HG03520 (cell line): ENCODE measurements around the gene ACVRL1.

ENCODE experiments used
- ATAC-seq: cut with Tn5 transposase; IDR thresholded peaks from one replicate; pipeline ENCODE4 v1.9.1; 2021; ENCODE audit warnings: mild to moderate bottlenecking, moderate library complexity; ENCODE audit not compliant: unreplicated experiment

ACVRL1 gene

DNA sequence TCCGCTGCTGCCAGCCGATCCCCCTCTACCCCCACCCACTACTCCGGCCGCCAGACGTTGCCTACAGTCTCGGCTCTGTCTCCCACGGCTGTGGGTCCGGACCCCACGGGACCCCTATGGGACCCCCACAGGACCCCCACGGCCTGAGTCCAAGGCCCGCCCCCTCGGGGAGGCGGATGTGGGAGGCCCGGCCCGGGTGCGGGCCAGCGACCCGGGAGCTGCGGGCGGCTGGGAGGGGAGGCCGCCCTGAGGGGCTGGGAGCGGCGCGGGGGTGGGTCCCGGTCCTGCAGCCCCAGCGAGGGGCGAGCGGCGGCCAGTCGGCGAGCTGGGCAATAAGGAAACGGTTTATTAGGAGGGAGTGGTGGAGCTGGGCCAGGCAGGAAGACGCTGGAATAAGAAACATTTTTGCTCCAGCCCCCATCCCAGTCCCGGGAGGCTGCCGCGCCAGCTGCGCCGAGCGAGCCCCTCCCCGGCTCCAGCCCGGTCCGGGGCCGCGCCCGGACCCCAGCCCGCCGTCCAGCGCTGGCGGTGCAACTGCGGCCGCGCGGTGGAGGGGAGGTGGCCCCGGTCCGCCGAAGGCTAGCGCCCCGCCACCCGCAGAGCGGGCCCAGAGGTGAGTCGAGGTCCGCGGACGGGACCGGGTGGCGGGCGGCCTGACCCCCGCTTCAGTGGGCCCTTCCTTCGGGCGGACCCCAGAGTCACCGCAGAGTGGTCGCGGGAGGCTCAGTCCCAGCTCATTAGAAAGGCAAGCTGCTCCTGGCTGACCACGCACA is at the start of gene ACVRL1:
Gene ACVRL1, plus strand, starts transcription at position 422 of the 773 bp plus-strand sequence. CDS start 4,971 bp downstream, outside the sequence.
- no peak for ATAC-seq

DNA sequence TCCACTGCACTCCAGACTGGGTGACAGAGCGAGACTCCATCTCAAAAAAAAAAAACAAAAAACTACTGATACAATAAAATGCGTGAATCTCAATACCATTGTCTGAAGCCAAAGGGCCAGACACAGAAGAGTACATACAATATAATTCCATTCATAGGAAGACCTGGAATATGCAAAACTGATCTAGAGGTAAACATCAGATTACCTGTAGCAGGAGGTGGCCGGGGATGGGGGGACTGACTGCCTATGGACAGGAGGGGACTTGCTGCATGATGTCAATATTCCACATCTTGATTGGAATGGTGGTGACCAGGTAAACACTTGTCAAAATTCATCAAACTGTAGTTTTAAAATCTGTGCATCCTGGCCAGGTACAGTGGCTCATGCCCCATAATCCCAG is 46.3 kb upstream of the ACVRL1 start:
- no peak for ATAC-seq

DNA sequence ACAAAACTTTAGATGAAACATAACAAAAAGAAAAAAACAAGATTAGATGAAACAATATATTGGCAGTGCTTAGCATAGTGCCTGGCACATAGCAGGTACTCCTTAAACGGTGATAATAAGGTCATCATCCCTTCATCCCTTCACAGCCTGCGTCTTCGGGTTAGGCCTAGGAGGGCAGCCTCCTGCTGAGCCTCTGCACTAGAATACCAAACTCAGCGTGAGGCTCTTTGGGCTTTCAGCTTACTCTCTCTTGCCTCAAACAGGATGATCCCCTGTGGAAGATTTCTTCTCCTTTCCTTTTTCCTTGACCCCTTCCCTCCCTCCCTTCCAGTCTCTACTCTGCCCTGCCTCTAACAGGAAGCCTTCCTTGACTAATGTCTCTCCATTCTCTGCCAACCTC is 44.4 kb upstream of the ACVRL1 start:
- ATAC-seq, result no peak

DNA sequence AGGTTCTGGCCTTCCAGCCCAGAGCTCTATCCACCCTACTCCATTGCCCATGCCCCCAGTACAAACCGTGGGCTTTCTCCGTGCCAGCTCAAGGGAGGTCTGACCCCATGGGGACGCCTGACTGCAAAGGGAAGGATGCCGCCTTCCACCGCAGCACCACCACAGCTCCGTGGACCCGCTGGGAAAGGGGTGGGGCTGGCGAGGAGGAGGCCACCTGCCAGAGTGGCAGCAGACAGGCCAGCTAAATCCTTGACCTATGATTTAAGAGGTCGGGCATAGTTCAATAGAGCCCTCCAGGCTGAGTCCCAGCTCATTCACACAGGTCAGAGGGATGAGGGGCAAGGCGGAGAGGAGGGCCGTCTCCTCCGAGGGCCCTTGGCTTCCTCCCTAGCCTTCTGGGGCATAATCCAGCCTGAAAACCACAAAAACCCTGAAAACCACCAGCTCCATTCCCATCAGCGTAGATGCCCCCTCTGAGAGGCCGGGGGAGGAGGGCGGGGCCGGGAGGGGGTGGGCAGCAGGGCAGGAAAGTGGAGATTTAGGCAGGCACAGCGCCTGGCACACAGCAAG is 43.9 kb upstream of the ACVRL1 start:
- no peak for ATAC-seq

DNA sequence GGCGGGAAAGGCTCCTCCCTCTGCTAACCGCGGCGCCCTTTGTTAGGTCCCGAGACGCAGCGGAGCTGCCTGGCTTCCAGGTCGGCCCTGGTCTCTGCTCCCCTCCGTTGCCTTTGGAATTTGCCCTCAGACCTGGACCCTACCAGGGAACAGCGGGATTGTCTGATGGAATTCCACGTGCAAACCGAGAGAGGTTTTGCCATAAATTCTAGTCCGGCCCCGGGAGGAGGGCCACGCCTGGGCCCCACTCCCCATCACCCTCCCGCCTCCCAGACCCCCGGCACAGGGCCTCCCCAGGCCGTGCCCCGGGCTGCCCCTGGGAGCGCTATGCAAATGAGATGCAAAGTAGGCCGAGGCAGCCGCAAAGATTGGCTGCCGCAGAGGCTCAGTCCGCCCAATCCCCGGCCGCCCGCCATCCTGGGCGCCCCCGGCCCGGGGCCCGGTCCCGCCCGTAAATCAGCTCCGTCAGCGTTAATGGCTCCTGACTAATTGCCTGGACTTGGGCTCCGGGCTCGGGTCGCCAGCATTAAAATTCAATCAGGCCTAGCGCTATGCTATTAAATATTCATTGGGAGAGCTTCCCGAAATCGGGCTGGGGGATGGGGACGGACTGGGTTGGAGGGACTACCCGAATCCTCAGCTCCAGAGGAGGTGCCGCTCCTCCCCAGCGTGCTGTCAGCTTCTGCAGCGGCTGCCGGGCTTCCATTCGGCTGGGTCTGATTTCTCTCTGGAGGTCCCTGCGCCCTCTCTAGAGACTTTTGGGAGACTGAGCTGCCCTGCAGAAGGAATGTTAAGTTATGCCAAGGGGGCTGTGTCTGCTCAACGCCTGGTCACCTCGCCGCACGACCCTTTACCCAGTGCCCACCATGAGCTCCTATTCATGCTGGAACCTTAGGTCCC is 43.1 kb upstream of the ACVRL1 start:
- no peak for ATAC-seq

DNA sequence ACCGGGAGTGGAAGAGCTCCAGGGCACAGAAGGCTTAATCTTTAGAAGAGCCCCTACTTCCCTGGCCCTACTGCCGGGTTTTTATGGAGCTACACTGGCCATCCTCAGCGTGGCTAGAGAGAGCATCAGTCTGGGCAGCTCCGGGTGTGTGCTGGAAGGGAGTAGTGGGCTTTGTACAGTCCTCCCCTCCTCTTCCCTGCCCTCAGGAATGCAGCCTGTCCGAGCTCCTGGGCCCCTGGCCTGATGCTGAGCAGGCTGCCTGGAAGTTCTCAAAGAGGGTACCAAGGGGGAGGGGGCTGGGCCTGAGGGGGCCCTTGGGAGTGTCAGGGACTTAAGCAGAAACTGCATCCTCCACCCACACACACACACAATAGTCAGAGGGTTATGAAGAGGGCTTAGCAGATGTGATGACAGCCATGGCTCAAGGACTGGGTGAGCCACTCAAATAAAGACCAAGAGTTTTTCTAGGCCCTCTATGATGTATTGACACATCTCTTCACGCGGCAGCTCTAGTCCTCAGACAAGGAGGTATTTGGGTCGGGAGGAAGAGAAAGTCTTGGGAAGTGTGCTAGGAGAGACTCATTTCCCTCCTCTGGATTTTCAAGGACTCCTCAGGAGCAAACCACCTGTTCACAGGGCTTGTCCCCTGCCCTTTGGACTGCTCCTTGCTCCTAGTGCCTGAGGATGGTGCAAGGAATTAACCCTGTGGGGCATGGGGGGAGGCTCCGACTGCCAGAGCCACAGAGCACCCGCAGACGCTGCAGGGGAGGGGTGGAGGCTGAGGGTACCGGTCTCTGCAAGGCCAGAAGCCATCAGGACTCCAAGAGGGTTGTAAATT is 42.3 kb upstream of the ACVRL1 start:
- no peak for ATAC-seq

DNA sequence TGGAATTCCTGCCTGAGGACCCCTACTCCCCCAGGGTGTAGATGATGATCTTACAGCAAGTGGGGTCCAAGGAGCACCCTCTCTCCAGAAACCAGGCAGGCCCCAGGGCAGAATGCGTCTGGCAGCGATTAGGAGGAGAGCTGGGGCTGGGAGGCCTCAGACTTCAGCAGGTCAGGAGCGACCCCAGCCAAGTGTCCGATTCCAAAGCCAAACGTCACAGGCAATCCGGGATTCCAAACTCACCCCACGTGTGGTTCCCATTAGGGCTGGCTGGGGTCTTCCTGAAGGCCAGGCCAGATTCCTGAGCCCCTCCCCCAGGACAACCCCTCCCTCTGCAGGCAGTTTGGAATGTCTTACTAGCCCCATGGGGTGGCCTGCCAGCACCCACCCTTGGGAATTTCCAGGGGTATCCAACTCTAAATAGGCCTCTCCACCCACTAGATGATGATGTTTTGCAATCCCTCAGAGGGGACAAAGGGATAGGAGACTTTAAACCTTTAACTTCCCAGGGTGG is 41.5 kb upstream of the ACVRL1 start:
- ATAC-seq, result no peak

DNA sequence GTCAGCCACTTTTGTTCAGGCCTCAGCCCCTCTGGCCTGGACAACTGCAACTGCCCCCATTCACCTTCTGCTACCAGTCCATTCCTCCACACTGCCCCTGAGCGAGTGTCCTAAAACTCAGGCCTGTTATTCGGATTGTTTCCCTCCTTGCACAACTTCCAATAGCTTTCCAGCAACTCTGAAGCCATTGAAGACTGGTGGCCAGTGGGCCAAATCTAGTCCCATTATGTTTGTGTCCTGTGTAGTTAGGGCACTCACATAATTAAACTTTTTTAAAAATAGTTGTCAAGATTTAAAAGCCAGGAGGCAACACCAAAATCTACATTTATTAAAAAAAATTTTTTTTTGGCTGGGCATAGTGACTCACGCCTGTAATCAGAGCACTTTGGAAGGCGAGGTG is 41.0 kb upstream of the ACVRL1 start:
- no peak for ATAC-seq

DNA sequence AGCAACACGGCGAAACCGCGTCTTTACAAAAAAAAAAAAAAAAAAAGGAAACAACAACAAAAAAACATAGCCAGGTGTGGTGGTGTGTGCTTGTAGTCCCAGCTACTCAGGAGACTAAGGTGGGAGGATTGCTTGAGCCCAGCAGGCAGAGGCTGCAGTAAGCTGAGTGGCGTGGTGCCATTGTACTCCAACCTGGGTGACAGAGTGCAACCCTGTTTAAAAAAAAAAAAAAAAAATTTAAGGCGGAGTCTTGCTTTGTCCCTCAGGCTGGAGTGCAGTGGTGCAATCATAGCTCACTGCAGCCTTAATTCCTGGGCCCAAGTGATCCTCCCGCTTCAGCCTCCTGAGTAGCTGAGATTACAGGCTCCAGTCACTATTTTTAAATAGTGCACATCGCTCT is 40.5 kb upstream of the ACVRL1 start:
- ATAC-seq, result no peak

DNA sequence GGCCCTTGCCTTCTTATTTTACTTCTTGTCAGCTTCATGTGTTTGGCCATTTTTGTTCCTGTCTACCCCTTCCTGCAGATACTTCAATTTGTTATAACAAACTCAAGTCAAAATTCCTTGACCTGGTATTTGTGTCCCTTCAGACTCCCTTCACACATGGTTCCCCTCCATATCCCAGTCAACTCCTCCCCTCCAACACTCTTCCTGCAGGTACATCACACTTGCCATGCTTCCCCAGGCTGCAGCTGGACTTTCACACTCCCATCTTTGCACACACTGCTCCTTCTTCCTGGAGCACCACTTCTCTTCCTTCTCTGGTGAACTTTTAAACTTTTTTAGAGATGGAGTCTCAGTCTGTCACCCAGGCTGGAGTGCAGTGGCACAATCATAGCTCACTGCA is 39.9 kb upstream of the ACVRL1 start:
- no peak for ATAC-seq

DNA sequence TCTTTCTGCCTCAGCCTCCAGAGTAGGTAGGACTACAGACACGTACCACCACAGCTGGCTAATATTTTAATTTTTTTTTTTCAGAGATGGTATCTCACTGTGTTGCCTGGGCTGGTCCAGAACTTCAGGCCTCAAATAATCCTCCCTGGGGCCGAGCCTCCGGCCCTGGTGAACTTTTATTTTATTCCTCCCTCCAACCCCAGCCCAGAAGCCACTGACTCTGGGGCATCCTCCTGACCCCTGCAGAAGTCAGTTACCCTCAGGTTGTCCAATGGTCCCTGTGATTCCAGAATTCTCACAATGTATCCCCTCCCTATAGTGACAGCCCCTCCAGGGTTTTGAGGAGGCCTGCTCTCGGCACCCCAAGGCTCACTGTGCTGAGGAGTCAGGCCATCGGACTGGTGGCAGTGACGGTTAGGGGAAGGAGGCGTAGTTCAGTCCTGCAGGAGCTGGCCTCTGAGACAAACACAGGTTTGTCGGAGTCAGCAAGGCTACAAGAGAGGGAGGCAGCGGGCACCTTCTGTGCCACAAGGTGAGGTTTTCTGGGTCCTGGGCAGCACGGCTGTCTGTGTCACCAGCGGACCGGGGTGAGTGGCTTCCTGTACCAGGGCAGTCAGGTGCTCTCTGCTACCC is 39.4 kb upstream of the ACVRL1 start:
- ATAC-seq, result no peak

DNA sequence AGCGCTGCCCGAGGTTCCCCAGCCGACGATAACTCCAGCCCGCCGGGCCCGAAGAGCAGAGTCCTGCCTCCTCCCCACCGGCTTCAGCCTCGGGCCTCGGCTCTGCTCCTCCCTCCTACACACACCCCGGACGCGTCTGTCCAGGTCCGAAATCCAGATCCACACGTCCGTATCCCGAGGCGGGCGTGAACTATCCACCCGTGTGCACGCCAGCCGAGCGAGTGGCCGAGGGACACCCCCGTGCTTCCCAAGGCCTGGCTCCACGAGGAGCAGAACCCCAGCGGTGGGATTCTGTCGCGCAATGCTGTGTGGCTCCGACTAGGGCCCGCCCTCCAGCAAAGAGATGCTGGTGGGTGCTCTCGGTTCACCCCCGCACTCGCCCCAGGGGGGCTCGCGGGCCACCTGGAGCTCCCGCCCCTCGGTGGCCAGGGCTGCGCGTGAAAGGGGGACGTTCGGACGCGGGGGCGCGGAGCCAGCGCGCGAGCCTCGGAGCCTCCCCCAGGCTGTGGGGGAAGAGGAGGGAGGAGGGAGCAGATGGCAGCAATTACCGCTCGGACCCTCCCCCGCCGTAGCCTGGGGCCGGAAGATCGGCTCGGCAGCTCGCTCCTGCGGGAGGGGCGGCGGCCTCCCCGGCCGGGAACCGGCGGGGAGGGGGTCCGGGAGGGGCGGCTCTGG is 38.3 kb upstream of the ACVRL1 start:
- no peak for ATAC-seq

DNA sequence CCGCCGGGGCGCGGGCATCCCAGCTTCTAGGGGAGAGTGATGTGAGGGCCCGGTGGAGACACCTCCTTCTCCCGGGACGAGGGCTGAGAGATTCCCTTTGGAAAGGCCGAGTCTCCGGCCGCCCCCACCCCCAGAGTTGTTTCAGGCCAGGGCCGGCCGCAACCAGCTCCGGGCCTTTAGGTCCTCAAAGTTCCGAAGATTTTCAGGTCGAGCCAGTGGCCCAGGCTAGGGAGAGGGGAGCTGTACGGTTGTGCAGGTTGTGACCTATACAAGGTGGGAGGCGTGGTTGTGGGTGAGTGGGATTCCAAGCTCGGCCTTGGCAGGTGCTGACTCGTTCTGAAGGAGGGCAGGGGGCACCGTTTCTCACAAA is 37.8 kb upstream of the ACVRL1 start:
- ATAC-seq, result no peak

DNA sequence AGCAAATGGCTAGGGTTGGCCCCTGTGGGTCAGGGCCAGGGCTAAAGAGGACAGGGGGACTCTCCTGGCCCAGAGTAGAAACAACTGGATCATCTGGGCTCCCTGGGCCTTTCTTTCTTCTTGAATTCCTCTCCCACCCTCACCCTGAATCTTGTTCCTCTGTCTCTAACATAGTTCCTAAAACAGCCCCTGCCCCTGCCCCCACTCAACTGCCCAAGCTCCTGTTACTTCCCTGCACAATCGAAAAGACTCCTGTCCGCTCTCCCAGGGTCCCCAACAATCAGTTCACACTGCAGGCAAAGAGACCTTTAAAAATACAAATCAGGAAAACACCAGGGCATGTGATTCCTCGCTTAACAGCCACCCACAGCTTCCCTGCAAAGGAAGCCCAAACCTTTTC is 37.4 kb upstream of the ACVRL1 start:
- ATAC-seq, result no peak

DNA sequence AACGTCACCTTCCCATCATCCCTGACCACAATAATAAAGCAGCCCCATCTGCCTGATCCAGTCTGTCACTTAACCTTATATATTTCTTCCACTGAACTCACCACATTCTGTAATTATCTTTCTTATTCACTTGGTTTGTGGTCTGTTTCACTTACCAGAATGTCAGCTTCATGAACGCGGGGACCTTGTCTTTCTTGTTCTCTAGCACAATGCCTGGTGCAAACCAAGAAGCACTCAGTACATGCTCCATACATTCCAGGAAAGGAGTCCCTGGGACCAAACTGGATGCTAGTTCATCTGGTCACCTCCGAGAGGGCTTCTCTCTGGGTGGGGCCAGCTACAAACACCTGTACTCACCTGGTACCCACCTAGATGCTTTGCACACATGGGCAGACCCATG is 36.8 kb upstream of the ACVRL1 start:
- no peak for ATAC-seq

DNA sequence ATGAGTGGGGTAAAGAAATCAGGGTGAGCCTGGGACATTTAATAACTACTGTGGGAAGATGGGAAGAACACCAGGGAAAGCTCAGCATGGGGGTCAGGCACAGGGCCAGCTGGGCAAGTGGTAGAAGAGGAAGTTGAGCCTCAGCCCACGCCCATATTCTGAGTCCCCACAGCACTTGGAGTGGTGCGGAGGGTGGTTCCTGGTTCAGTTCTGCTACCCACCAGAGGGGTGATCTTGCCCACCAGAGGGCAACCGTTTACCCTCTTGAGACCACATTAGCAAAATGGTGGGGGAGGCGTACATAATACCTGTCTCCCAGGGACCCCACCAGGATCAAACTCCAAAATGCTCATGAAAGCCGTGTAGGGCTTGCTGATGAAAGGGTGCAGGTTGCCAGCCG is 36.2 kb upstream of the ACVRL1 start:
- no peak for ATAC-seq

DNA sequence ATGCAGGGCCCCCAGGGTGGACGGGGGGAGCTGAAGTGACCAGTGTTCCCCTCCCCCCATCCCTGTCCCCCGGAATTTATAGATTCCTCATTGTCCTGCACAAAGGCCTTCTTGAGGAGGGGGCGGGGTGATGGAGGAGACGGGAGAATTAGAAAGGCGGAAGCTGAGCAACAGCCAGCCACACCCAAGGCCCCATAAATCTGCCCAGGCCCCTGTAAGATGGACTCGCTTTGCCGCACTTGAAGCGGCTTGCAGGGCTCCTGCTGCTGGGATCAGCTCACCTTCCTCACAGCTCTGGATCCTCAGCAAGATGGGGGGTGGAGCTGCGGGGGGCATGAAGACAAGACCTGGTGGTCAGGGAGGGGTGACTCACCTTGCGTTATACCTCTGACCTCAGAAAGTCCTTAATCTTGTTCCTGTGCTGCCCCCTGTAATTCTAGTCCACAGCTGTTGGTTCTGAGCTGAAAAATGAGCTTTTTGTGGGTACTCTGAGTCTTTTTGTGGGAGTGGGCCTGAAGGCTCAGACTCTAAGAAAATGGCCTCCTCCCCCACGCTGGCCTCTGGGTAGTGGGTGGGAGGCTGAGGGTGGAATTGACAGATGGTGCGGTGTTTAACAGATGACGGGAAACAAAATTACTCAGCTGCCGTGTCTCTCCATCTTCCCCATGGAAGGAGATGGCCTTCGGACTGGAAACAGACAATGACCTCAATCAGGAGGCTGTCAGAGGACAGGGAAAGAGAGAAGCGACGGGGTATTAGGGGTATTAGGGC is 35.2 kb upstream of the ACVRL1 start:
- no peak for ATAC-seq

DNA sequence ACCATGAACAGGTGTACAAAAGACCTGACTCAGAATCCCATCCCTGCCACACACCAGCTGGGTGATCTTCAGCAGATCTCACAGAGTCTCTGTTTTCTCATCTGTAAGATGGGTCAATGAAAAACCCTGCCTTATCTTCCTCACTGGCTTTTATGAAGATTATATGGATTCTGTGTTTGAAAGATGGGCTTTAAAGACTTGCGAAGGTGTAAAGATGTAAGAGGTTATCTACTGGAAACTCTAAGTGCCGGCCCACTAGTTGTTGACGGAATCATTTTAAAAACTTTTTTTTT is 34.7 kb upstream of the ACVRL1 start:
- no peak for ATAC-seq
